ENCODE data around the gene MEP1A. TPM values are rescaled to one million over a fixed set of nuclear protein-coding genes. Genes with fewer than 3 reads are reported as not detected.
A peak's percentile ranks its signal among the peaks of the same experiment; 100 is the strongest.
"Not testable (repeated sequence)": the region's sequence is repeated elsewhere in the genome, so short reads cannot be mapped to it uniquely, and the experiment has no call there.

The MEP1A gene
- total RNA-seq, 1 donor from 2014 or later: 0.35 TPM

DNA sequence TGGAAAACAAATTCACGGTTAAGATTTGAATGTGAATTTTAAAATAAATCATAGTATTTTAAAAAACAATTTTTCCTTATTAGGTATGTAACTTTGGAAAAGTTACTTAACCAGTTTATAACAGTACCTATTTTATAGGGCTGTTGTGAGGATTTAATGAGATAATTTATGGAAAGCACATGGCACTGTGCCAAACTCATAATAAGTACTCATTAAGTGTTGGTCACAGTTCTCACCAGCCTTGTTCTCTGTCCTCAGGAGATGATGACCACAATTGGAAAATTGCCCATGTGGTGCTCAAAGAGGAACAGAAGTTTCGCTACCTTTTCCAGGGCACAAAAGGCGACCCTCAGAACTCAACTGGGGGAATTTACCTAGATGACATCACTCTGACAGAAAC is 39.6 kb downstream of the MEP1A start:
- DNase-seq (ENCODE audit: low spot score): no peak

DNA sequence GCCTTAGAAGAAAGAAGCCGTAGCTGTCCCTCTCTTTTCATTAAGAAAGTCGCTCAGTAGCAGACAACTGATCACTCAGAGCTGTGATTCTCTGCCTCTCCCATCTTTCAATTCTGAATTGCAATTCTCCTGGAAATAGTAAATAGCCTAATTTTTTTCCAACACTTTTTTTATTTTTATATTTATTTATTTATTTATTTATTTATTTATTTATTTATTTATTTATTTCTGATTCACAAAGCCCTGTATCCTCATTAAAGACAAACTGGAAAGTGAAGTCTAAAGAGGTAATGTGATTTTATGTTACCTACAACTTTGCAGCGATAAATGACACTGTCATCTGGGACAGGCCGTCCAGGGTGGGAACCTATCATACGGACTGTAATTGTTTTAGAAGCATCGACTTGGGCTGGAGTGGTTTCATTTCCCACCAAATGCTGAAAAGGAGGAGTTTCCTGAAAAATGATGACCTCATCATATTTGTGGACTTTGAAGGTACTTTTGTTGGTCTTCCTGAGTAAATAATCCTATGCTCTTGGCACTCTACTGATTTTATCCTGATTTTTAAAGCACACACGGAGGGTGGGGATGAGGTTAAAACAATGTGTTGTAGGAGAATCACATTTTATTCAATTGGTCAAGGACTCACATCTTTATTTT is 41.2 kb downstream of the MEP1A start:
- not testable (repeated sequence) for DNase-seq (ENCODE audit: low spot score)

DNA sequence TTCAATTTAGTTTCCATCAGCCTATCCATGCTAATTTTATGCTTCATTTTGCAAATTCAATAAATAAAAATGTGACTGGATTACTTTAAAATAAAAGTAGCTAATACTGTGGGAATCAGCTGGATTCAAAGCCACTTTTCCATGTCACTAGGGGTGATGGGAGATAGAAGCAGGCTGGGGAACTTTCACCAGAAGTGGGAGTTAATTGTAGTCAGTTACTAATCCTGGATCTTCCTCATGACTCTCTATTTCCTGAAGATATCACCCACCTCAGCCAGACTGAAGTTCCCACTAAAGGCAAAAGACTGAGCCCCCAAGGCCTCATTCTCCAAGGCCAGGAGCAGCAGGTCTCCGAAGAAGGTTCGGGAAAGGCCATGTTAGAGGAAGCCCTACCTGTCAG is 41.8 kb downstream of the MEP1A start:
- DNase-seq (ENCODE audit: low spot score): not testable (repeated sequence)

DNA sequence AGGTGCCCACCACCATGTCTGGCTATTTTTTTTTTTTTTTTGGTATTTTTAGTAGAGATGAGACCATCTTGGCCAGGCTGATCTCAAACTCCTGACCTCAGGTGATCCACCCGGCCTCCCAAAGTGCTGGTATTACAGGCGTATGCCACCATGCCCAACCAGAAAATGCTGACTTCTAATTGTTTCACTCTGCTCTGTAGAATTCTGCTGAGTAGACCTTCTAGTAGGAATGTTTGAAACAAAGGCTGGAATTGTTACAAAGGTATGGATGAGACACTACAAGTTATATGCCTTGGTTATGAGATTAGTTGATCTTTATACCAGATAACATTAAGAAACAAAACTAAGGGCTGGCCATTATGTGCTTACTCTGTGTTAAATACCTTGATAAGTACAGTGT is 44.8 kb downstream of the MEP1A start:
- DNase-seq (ENCODE audit: low spot score): no peak

DNA sequence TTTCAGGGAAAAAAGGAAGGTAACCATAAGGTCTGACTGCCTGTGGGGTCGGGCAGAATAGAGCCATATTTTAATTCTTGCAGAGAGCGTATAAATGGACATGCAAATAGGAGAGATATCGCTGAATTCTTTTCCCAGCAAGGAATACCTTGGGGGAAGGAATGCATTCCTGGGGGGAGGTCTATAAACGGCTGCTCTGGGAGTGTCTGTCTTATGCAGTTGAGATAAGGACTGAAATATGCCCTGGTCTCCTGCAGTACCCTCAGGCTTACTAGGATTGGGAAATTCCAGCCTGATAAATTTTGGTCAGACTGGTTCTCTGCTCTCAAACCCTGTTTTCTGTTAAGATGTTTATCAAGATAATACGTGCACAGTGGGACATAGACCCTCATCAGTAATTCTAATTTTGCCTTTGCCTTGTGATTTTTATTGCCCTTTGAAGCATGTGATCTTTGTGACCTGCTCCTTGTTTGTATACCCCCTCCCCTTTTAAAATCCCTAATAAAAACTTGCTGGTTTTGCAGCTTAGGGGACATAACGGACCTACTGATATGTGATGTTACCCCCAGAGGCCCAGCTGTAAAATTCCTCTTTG is 49.2 kb downstream of the MEP1A start:
- not testable (repeated sequence) for DNase-seq (ENCODE audit: low spot score)

DNA sequence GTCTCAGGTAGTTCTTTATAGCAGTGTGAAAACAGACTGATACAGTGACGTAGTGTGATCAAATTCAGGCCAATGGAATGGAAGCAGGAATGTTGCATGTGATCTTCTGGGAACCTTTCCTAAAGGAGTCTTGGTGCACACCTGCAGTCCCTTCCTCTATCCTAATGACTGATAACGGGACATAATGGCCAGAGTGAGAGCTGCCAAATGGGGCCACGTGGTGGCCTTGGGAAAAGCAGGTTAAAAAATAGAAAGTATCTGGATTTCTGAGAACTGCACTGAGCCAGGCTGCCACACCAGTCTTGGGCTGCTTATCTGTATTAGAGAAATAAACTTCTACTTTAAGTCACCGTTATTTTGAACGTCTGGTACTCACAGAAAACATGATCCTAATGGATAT is 51.9 kb downstream of the MEP1A start:
- no peak for DNase-seq (ENCODE audit: low spot score)

DNA sequence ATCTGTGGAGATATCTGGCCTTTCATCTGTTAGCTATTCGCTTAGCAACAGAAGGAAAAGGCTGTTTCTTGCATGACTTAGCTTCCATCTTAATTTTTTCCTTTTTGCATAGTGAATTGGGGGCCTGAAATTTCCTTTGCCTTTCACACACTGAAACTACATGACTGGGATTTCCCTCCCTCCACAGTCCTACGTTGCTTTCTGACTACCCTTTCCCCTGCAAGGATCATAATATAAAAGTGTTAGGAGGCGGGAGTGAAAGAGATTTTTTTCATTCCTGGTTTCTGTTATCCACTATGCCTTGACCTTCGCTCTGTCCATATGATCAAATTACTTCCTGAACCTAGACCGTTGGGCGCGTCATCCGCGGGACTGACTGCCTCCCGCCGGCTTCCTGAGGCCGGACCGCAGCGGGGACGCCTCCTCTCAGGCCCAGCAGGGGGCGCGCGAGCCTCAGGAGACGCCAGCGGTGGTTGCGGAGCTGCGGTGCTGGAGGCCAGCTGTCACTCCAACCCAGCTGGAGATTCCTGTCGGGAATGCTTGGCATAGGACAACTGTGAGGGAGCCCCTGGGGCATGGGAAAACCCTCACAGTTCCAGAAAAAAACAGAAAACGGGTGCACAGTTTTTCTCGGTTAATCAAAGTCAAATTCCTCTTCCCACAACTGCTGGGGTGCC is 55.6 kb downstream of the MEP1A start:
- peak; percentile 96 for DNase-seq (ENCODE audit: low spot score)

DNA sequence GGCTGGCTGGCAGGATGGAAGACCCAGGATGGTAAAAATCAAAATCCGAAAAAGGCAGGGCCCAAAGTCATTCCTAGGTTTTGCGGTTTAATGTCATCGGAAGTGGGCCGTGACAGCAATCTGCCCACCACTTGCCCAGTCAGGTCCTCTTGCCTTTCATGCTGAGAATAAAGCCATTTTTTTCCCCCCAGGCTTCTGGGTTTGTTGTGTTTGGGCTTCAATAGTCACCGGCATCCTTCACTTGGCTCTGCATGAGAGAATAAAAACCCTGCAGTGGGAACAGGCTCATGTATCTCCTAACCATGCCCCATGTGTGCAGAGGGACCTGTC is 56.1 kb downstream of the MEP1A start:
- DNase-seq (ENCODE audit: low spot score): no peak

DNA sequence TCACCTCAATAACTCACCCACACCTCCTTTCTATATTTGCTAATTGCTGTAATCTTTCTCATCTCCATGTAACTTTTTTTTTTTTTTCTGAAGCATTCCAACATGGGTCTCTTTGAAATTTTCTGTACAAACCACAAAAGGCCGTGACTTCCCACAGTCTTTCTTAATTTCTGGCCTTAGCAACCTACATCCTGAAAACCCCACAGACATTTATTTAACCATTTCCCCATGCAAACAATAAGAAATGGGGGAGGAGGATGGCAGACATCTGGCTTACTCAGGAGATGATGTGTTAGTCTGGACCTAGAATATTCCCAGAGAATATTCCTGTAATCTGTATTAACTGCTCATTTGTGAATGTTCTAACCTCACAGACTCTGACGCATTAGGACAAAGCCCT is 57.6 kb downstream of the MEP1A start:
- no peak for DNase-seq (ENCODE audit: low spot score)

DNA sequence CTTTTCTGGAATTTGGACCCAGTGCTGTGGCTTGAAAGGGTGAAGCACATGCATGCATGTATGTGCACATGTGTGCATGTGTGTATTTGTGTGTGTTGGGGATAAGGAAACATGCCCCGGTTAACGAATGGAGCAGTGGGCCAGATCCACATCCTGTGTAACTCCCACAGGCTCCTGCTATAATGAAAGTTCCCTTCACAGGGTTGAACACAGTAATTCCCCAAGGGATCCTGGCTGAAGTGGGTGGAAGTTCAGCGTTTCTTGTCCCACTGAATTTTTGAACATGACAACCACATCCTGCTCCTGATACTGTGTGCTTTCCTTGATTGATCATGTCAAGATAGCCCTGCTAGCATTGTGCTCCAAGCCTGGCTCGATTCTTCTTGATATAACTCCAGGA is 58.4 kb downstream of the MEP1A start:
- not testable (repeated sequence) for DNase-seq (ENCODE audit: low spot score)

DNA sequence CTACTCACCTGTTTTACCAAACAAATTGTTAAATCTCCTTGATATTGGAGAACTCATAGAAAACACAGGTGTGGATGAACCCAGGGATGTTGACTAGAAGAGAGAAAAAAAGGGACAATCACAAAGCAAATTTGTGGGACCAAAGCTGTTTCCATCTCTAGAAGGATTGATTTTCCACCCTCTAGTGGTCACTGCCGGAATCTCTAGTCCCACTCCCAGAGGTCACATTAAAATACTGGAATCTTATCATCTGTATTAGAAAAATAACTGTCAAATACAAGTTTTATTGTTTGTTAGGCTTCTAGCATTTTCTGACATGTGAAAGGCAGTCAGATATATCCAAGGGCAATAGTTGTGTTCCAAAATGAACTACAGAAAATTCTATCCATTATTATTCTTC is 62.8 kb downstream of the MEP1A start:
- DNase-seq (ENCODE audit: low spot score): not testable (repeated sequence)

DNA sequence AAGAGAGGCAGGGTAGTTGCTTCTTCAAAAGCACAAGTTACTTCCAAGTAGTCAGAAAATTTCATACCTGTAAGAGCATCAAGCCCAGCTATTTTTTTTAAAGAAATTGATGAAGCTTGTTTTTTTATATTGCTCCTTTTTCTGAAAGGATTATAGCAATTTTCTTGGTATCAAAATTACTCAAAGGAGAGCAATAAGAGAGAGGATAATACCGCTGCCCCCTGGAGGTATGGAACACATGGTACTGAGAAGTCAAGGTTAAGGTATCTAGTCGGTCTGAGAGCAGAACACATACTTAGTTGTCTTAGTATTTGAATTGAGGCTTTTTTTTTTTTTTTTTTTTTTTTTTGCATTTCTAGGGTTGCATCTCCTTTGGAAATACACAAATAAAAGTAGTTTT is 69.2 kb downstream of the MEP1A start:
- no peak for DNase-seq (ENCODE audit: low spot score)

DNA sequence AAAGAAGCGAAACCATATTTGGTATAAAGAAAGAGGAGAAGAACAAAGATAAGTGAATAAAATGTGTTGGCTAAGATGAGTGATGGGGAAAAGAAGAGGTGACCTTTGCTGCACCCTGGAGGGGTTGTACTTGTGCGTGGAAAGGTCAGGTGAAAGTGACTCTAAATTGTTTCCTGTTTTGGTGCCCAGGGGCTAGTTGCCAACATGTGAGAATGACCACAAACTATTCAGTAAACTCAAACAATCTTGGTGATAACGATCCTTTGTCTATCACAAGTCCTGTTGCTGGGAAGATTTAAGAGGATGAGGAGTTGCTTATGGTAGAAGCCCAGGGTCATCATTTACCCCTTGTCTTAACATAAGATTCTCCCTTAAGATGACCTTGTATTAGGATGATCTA is 70.6 kb downstream of the MEP1A start:
- no peak for DNase-seq (ENCODE audit: low spot score)

DNA sequence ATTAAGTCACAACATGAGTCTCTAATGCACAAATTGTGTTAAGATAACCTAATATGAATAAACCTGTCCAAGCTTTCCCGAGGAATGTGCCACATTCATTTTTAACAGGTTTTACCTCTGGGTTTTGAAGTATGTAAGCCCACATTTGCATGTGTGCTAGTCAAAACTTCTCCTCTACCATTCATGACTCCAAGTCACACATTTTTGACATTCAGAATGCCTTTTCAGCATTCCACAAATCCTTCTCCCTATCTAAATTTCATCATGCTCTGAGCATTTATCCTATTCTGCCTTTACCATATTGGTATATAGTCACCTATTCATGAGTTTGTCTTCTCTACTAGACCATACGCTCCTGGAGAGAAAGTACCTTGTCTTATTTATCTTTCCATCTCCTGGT is 72.0 kb downstream of the MEP1A start:
- DNase-seq (ENCODE audit: low spot score): no peak

DNA sequence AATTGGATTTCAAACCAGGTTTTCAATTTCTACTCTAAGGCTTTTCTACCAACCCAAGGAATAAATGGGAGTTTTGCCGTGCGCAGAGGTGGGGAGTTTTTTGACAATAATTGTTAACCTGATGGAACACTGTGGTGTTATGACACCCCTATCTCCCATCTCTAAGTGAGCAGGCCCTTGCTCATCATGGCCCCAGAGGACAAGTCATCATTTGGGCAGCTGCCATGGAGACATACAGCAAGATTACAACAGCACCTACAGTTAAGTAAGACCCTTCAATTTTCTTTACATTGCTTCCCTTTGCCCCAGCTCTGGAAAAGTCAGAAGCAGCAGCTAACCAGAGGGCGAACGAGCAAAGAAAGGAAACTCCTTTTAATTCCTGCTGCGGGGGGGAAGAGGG is 74.2 kb downstream of the MEP1A start:
- no peak for DNase-seq (ENCODE audit: low spot score)

DNA sequence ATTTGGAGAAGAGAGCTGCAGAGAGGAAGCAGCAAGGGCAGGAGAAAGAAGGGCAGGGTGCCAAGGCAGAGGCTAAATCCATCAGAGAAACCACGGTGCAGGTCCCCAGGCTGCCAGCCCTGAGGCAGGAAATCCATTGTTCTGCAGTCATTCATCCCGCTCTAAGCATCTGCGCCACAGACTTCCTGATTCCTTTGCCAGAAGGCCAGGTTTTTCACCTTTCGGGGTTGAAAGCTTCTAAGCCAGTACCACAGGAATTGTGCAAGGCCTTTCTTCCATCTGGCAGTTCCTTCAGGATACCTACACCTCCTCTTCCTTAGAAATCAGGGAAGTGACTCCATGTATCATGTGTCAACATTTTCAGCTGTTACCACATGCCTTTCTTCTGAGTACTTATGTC is 82.9 kb downstream of the MEP1A start:
- no peak for DNase-seq (ENCODE audit: low spot score)

DNA sequence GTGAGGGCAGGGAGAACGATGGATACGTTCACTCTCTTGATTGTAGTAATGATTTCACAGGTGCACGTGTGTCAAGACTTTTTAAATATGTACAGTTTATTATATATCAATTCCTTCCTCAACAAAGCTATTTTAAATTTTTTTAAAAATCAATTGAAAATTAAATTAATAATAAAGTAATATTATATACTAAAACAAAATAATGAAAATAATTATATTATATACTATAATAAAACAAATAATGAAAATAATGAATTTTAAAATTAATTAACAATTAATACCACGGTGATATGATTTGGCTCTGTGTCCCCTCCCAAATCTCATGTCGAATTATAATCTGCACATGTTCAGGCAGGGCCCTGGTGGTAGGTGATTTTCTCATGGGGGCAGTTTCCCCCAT is 85.8 kb downstream of the MEP1A start:
- DNase-seq (ENCODE audit: low spot score): no peak

DNA sequence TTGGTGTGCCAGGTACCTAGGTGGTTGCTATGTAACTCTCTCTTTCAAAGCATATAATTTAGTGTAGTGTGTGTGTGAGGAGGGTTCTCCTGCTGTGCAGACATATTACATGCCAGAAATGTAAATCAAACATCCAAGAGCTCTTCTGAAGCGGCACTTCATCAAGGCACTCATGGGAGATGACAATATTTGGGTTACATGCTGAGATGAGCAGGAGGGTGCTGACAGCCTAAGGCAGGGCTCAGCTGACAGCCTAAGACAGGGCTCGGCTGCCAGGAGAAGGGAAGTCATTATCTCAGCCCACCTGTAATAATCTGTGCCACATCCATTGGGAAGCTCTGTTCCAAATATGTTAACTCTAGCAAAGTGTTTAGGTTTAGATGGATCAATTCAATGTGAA is 89.5 kb downstream of the MEP1A start:
- no peak for DNase-seq (ENCODE audit: low spot score)

DNA sequence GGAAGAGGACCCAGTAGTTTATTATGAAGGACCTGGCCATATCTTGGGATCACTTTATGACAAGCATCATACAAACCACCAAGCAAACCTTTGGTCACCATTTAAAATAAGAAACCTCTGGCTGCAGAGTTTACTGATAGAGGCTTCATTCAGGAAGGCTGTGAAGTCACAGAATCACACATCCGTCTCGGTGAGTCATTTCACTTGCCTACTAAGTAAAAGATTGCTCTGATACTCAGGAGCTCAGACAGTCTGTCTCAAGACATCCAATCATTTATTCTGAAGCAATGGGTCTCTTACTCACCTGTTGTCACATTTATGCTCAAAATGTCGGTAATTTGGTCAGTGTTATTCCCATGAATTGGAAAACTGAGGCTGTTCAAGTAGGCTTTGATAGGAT is 94.8 kb downstream of the MEP1A start:
- DNase-seq (ENCODE audit: low spot score): no peak

DNA sequence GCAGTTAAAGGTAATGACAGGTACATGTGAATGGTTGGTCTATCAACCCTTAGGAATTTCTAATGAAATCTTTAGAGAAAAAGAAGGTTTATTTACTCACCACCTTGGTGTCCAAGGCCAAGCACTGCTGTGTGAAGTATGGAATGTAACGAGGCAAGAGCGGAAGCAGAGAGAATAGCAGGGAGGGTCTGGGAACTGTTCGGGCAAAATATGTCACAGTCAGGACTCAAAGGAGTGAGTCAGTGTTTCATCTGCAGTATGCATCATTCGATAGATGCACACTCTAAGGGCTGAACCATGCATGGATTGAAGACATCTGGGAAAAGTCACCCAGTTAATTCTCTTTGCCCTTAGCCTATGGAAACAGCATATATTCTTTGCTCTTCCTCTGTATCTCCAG is 95.4 kb downstream of the MEP1A start:
- DNase-seq (ENCODE audit: low spot score): no peak
